KMS-11 (cell line): ENCODE measurements around the gene WWC1.

Source experiments
- H2AFZ ChIP-seq: fragments of 200-600 bp; sonication (generic); 2 replicates; pipeline ENCODE4 v1.6.1; 2016; ENCODE audit warnings: antibody characterized with exemption, mixed run types, low read depth
- H3K27ac ChIP-seq: fragments of 200-600 bp; sonication (generic); 2 replicates; pipeline ENCODE4 v1.6.1; 2016; ENCODE audit warnings: mild to moderate bottlenecking, mixed run types
- H3K27me3 ChIP-seq: fragments of 200-600 bp; sonication (generic); 2 replicates; pipeline ENCODE4 v1.6.1; 2017; ENCODE audit warnings: mild to moderate bottlenecking, low read depth, mixed run types, moderate library complexity; ENCODE audit not compliant: insufficient read depth
- H3K36me3 ChIP-seq: fragments of 200-600 bp; sonication (generic); 2 replicates; pipeline ENCODE4 v1.6.1; 2017; ENCODE audit warnings: mild to moderate bottlenecking, mixed run types; ENCODE audit not compliant: insufficient read depth
- H3K4me1 ChIP-seq: fragments of 200-600 bp; sonication (generic); 2 replicates; pipeline ENCODE4 v1.6.1; 2016; ENCODE audit warnings: mild to moderate bottlenecking, low read depth, mixed run types; ENCODE audit not compliant: poor library complexity, severe bottlenecking
- H3K4me2 ChIP-seq: fragments of 200-600 bp; sonication (generic); 2 replicates; pipeline ENCODE4 v1.7.0; 2016; ENCODE audit warnings: mild to moderate bottlenecking, mixed run types
- H3K4me3 ChIP-seq: fragments of 200-600 bp; sonication (generic); IDR thresholded peaks from 2 replicates; pipeline ENCODE4 v1.6.1; 2017; ENCODE audit warnings: low read depth, low read length, mixed read lengths; ENCODE audit not compliant: insufficient read depth
- H3K79me2 ChIP-seq: fragments of 200-600 bp; sonication (generic); 2 replicates; pipeline ENCODE4 v1.6.1; 2016; ENCODE audit warnings: low read depth, mixed run types; ENCODE audit not compliant: insufficient read depth
- H3K9ac ChIP-seq: fragments of 200-600 bp; sonication (generic); 2 replicates; pipeline ENCODE4 v1.6.1; 2016; ENCODE audit warnings: mild to moderate bottlenecking, mixed run types
- H4K20me1 ChIP-seq: fragments of 200-600 bp; sonication (generic); 2 replicates; pipeline ENCODE4 v1.6.1; 2016; ENCODE audit warnings: mild to moderate bottlenecking, mixed run types; ENCODE audit not compliant: insufficient read depth
- TF ChIP-seq, protein P1 (sequence below): fragments of 200-600 bp; sonication (generic); conservative IDR thresholded peaks from 2 replicates; pipeline ENCODE4 v1.6.1; 2017; ENCODE audit warnings: low read depth, mild to moderate bottlenecking, antibody characterized with exemption, low read length, moderate library complexity, mixed read lengths

WWC1 gene

DNA sequence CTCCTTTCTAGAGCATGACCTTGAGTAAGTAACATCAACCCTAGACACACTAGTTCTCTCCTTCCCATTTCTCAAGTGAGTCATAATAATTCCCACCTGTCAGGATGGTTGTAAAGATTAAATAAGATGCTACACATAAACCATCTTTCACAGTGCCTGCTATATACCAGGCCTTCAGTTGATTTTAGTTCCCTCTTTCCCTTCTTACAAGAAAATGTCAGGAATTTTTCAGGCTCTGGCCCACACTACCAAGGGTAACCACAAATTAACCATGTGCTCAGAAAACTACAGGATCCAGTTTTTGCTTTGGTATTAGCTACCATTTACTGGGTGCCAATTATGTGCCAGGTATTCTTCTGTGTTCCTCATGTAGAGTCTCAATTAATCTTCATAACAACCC lies 152.1 kb downstream of the WWC1 start:
- no peaks in the 10 kb centered on the region for H3K36me3 ChIP-seq
- no peak overlapping the region for H3K27ac ChIP-seq
- no peak overlapping the region for H3K4me2 ChIP-seq
- no peak overlapping the region for H3K9ac ChIP-seq
- no peak overlapping the region for H2AFZ ChIP-seq
- no peaks in the 10 kb centered on the region for H3K79me2 ChIP-seq
- no peaks in the 10 kb centered on the region for H3K27me3 ChIP-seq
- TF ChIP-seq, protein P1, sequence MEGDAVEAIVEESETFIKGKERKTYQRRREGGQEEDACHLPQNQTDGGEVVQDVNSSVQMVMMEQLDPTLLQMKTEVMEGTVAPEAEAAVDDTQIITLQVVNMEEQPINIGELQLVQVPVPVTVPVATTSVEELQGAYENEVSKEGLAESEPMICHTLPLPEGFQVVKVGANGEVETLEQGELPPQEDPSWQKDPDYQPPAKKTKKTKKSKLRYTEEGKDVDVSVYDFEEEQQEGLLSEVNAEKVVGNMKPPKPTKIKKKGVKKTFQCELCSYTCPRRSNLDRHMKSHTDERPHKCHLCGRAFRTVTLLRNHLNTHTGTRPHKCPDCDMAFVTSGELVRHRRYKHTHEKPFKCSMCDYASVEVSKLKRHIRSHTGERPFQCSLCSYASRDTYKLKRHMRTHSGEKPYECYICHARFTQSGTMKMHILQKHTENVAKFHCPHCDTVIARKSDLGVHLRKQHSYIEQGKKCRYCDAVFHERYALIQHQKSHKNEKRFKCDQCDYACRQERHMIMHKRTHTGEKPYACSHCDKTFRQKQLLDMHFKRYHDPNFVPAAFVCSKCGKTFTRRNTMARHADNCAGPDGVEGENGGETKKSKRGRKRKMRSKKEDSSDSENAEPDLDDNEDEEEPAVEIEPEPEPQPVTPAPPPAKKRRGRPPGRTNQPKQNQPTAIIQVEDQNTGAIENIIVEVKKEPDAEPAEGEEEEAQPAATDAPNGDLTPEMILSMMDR, result no peak
- no peaks in the 10 kb centered on the region for H4K20me1 ChIP-seq
- H3K4me3 ChIP-seq, result no peak overlapping the region
- no peaks in the 10 kb centered on the region for H3K4me1 ChIP-seq

GRCh38 chr5:168443950-168444700 lies 152.7 kb downstream of the WWC1 start:
- Histone ChIP-seq H3K27ac (no peak overlapping the region), H4K20me1 (no peaks in the 10 kb centered on the region), H3K36me3 (no peaks in the 10 kb centered on the region), H3K4me2 (no peak overlapping the region), H3K79me2 (no peaks in the 10 kb centered on the region), H3K27me3 (no peaks in the 10 kb centered on the region), H2AFZ (no peak overlapping the region), H3K4me3 (no peak overlapping the region), H3K4me1 (no peaks in the 10 kb centered on the region), H3K9ac (no peak overlapping the region)
- TF ChIP-seq, protein P1, result no peak

DNA sequence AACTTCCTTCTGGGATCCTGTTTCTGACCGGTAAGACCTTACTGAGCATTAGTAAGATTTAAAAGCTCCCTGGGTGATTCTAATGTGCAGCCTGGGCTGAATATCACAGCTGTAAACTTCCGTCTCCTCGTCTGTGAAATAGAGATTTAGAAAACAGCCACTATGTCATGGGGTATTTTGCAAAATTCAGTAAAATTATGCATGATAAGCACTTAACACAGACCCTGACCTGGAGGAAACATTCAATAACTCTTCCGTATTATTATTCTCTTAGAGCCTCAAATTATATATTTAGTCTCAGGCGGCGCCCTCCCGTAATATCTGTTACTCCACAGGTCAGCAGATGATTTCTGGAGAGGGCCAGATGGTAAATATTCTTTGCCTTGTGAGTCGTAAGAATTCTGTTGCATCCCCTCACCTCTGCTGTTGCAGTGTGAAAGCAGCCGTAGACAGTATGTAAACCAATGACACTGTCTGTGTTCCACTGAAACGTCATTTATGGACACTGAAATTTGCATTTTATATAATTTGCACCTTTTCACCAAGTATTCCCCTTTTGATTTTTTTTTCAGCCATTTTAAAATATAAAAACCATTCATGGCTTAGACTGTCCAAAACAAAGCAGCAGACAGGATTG lies 155.7 kb downstream of the WWC1 start:
- no peaks in the 10 kb centered on the region for H3K4me1 ChIP-seq

DNA sequence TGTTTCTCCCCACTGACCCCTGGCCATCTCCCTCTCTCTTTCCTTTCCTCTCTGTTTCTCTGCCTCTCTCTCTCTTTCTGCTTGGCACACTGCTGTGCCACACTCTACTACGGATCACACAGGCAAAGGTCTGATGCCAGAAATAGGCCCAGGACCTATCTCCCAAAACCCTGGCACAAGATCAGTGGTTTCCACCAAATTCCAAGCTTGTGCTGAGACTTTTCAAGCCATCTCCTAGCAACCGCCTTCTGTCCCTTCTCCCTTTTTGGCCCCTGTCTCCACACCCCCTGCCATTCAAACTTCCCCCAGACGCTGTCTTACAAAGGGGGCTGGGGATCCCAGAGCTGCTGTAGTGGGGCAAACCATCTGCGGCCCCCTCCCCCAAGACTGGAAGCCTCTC lies 156.4 kb downstream of the WWC1 start:
- Histone ChIP-seq H3K4me3 (no peak overlapping the region), H2AFZ (no peak overlapping the region), H4K20me1 (no peaks in the 10 kb centered on the region), H3K36me3 (no peaks in the 10 kb centered on the region), H3K9ac (no peak overlapping the region), H3K4me1 (no peaks in the 10 kb centered on the region), H3K4me2 (no peak overlapping the region), H3K79me2 (no peaks in the 10 kb centered on the region), H3K27me3 (no peaks in the 10 kb centered on the region), H3K27ac (no peak overlapping the region)
- TF ChIP-seq, protein P1, result no peak

More for the DNA sequence above, 155.7 kb downstream of the WWC1 start:
- H3K27ac ChIP-seq, result no peak overlapping the region
- no peaks in the 10 kb centered on the region for H4K20me1 ChIP-seq
- no peak overlapping the region for H3K4me2 ChIP-seq
- no peak overlapping the region for H3K9ac ChIP-seq
- H3K4me3 ChIP-seq, result no peak overlapping the region
- H2AFZ ChIP-seq, result no peak overlapping the region
- H3K36me3 ChIP-seq, result no peaks in the 10 kb centered on the region
- H3K27me3 ChIP-seq, result no peaks in the 10 kb centered on the region
- no peaks in the 10 kb centered on the region for H3K79me2 ChIP-seq
- TF ChIP-seq, protein P1, result no peak
